Stimulated activated CD8-positive, alpha-beta memory T cell treated with anti-CD3 and anti-CD28 coated beads, Interleukin-12 subunit alpha, Interleukin-12 subunit beta, amount 100 ng/mL, for 24 hours (primary cell): ENCODE results near the gene CD37.
A peak's percentile ranks its signal among the peaks of the same experiment; 100 is the strongest.
"Not testable (repeated sequence)": the region's sequence is repeated elsewhere in the genome, so short reads cannot be mapped to it uniquely, and the experiment has no call there.

Source experiments
- DNase-seq: peaks from one replicate; pipeline ENCODE4 v3.0.0-alpha.2; 2020; ENCODE audit errors: extremely low read depth

CD37 gene

DNA sequence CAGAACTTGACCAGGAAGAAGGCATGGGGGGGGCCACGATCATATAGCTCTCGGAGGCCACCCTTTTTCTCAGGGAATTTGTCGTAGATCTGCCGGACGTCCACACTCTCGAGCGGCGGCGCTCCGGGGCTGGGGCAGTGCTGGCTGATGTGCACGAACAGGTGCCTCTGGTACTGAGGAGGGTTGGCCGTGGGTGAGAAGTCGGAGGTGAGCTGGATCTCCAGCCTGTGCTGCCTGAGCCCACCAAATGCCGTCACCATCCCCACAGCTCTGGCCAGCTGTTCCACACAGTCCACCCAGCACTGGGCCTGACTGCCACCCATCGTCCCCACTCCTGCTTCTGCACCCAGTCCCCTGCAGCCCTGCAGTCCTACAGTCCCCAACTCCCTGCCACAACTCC is 12.0 kb downstream of the CD37 start:
- no peak for DNase-seq

DNA sequence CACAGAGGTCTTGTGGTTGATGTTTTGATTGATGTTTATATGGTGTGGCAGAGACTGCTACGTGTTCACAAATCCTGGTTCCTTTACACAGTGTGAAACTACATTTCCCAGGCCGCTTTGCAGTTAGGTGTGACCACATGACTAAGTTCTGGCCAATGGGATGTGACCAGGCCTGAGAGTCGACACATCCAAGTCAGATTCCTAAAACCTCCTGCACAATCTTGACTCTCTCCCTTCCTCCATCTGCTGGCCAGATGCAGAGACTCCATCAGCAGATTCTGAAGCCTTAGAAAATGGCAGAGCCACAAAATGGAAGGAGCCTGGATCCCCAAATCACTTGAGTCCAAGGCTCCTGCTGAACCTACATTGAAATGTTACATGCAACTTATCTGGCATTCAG is 12.6 kb downstream of the CD37 start:
- DNase-seq = no peak

DNA sequence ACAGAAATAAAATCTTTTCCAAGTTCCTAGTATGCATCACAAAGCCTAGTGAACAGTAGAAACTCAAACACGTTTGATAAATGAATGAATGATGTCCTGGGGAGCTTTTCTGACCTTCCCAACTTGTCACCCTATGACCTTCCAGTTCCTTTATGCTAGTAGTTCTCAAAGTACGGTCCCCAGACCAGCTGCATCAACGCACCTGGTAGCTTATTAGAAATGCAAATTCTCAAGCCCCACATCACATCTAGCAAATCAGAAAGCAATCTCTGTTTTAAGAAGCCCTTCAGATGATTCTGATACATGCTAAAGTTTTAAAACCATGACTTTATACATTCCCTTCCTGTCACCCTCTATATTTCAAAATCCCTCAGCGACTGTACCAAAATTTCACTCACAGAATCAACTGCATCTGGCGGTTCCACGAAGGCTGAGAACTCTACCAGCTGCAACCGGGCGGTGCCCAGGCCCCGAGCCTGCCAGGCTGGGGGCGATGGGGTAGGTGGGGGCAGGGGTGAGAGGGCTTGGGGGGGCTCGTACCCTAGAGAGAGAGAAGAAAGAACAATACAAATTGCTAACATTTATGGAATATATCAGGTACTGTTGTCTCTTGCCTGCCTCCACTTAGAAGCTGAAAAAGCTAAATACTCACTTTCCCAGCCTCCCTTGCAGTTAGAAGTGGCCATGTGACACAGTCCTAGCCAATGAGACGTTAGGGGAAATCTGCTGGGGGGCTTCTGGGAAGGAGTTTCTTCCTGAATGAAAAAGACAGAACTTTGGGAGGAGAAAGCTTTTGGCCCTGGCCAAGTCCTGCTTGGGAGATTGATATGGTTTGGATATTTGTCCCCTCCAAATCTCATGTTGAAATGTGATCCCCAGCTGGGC is 13.3 kb downstream of the CD37 start:
- DNase-seq = no peak

DNA sequence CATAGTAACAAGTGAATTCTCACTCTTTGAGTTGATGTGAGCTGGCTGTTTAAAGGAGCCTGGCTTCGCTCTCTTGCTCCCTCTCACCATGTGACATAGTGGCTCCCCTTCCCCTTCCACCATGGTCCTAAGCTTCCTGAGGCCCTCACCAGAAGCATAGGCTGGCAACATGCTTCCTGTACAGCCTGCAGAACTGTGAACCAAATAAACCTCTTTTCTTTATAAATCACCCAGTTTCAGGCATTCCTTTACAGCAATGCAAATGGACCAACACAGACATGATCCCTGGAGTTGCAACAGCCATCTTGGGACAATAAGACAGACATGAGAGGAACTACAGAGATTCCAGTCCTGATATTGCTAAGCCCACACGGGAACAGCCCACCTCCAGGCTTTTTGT is 14.4 kb downstream of the CD37 start:
- no peak for DNase-seq

DNA sequence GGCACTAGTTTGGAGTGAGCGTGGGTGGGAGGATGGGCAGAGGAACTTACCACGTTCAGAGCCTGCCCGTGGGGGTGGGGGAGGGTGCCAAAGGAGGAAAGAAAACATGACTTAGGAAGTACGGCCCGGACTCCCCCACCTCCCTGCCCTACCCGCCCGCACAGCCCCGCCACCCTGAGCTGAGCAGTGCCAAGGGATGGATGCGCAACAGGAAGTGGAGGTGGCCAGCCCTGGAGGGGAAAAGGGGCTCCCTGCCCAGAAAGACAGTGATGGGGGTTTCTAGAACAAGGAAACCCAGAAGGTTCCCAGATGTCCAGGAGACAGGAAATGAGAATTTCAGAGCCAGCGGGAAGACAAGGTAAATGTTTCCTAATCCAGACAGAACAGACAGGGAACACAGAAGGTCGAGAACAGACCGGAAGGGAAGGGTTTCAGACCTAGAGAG is 20.7 kb downstream of the CD37 start:
- DNase-seq = no peak

DNA sequence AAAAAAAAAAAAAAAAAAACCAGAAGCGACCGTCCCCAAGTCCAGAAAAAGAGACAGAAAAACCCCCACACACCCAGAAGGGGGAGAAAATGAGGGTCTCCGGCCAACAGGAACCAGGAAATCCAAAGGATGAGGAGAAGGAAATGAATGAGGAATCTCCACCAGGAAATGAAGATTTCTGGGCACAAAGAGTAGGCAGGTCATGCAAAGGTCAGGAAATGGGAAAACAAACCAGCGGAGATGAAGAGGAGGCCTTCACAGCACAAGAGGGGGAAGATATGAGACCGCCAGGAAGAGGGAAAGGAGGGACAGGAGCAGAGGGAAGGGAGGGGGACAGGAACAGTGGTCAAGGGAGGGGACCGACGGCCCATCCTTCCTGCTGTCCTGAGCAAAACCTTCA is 21.2 kb downstream of the CD37 start:
- no peak for DNase-seq

DNA sequence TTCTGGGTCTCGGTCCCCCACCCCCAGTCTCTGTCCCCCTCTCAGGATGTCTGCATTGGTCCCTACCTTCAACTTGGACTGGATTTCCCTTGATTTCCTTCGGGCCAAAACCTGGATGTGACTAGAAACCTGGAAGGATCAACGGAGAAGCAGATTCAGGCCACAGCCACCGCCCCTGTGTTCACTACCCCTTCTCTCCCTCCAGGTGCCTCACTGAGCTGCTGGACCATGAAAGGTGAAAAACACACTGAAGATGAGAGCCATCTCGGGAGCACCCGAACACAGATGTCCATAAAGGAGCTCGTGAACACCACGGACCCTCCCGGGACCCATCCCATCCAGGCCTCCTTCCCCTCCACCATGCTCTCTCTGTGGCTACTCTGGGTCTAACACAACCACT is 22.0 kb downstream of the CD37 start:
- no peak for DNase-seq

DNA sequence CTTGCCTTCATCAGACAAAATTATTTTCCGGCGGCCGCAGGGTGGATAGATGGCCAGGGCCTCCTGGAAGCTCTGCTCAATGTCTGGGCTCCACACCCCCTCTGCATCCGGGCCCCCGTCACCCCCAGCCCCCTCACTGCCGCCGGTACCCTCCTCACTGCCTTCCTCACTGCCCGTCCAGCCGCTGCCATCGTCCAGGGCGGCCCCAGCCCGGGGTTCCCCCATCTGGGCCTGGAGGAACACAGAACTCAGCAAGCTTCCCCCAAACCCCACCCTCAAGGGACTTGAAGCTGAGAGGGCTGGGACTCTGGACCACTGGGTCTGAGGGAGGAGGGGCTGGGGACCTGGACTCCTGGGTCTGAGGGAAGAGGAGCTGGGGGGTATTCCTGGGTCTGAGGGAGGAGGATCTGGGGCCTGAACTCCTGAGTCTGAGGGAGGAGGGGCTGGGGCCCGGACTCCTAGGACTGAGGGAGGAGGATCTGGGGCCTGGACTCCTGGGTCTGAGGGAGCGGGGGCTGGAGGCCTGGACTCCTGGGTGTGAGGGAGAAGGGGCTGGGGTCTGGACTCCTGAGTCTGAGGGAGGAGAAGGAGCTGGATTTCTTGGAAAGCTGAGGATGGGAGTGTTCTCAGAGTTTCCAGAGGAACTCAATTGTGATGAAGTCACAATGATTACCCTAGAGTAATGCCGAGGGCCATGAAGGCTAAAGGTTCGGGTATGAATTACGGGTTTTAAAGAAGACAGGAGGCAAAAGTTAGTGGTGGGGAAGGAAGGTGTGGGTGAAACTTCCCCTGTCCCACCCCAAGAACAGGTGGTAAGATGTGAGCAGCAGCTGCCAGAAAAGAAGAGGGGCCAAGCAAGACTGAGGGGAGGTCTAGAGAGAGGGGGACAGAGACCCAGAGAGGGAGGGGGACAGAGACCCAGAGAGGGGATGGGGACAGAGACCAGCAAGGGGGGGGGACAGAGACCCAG is 24.9 kb downstream of the CD37 start:
- DNase-seq = no peak

DNA sequence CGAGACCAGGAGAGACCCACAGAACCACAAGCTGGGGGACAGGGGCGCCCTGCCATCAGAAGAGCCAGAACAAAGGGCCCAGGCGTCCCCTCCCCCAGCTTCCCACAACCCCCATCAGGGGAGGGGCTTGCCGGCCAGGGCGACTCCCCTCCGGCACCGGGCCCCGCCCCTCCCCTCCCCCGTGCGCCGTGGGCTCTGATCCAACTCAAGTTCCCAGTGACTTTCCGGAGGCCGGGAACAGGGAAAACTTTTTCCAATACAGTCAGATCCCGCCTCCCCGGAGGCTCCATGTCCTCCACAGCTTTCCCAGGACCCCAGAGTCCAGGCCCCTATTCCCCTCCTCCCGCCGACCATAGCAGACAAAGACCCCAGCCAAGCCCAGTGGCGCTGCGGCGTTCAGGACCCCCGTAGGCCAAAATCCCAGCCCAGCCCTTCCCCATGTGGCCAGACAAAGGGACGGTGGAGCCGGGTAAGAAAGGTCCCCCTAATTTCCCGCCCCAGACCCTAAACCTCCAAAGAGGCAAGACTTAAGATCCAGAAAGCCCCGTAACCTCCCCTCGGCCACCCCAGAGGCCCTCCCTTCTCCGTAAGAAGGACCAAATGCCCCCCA is 26.3 kb downstream of the CD37 start:
- no peak for DNase-seq

DNA sequence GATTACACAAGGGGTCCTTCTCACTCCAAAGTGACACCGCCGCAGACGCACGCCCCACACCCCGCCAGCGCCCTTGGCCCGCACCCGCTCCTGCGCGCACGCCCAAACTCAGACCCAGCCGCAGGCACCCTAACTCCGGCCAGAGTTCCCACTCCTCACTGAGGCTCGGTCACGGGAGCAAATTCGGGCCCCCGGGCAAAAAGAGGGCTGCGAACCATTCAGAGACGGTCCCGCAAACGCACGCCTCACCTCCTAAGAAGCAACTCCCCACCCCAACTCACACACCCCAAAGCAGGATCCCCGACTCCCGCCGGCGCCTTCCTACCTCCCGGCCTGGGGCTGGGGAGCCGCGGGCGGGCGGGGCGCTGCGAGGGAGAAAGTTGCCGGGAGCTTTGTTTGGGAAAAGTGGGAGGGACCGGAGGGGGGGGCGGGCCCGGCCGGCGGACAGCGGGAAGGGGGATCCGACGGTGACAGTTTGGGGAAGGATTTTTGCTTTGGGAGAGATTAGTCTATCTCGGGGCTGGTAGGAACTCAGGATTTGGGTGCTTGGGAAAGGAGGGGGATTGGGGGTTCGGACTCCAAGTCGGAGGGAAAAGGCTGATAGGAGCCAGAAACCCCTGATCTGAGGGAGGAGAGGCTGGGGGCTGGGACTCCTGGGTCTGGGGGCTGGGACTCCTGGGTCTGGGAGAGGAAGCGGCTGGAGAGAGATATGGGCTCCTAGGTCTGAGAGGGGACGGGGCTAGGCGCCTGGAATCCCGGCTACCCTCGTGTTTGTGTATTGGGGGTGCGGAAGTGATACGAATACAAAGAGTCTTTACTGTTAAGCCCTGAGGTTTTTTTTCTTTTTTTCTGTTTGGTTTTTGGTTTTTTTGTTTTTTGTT is 27.1 kb downstream of the CD37 start, which contains the start of gene TEAD2:
Gene TEAD2, minus strand, starts transcription at position 369 of the 881 bp plus-strand sequence. CDS start 2,341 bp downstream, outside the sequence.
- DNase-seq = no peak

DNA sequence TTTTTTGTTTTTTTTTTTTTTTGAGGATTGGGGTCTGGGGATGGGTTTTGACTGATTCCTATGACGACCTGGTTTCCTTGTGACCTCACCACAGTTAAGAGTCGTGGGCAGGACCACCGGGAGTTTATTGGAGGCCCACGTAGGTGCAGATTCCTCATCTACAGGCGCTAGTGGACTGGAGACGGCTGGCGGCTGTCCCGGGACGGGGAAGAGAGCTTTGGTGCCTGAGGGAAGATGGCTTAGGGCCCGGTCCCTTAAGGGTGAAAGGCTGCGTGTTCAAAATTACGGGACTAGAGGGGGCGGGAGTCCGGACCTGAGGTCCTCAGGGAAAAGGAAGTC is 27.7 kb downstream of the CD37 start:
- no peak for DNase-seq

DNA sequence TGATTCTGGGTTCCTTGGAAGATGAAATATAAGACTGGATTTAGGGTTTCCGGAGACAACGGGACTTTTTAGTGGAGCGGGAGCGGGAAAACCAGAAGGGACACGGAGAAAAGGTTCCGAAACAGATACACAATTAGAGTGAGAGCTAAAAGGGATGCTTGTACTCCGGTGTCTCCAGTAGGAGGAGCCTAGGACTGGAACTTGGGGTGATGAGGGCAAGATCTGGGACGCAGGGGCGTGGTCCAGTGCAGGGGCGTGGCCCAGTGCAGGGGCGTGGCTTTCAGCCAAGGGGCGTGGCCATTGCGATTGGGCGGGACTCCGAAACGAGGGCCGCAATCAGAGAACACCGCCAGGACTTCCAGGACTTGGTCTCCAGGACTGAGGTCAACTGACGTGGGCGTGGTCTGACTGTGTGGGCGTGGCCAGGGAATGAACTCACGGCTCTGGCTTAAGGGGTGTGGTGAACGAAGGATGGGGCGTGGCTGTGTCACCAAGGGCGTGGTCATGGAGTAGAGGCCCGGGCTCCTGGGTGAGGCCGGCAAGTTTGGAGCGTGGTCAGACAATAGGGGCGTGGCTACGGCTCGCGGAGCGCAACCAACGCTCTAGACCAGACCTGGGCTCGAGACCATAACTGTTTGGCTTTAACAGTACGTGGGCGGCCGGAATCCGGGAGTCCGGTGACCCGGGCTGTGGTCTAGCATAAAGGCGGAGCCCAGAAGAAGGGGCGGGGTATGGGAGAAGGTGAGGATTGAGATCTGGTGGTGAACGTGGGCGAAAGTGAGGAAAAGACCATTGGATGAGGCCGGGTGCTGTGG is 28.3 kb downstream of the CD37 start, which contains the start of gene DKKL1:
Gene DKKL1, plus strand, starts transcription at position 610 of the 815 bp plus-strand sequence. Its CDS starts 122 bp downstream, at position 732.
- DNase-seq = peak; percentile 19

DNA sequence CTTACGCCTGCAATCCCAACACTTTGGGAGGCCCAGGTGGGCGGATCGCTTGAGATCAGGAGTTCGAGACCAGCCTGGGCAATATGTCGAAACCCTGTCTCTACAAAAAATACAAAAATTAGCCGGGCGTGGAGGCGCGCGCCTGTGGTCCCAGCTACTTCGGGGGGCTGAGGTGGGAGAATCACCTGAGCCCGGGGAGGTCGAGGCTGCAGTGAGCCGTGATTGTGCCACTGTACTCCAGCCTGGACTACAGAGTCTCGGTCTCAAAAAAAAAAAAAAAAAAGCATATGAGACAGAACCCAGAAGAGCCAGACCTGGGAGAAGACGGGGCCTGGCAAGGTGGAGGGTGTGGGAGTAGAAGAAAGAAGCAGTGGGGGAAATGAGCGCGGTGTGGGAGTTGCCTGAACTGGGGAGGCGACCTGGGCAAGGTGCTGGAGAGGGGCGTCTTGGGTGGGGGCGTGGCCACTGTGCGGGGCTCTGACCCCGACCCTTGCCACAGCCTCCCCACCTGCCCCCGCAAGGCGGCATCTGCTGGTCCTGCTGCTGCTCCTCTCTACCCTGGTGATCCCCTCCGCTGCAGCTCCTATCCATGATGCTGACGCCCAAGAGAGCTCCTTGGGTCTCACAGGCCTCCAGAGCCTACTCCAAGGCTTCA is 29.0 kb downstream of the CD37 start:
- no peak for DNase-seq

DNA sequence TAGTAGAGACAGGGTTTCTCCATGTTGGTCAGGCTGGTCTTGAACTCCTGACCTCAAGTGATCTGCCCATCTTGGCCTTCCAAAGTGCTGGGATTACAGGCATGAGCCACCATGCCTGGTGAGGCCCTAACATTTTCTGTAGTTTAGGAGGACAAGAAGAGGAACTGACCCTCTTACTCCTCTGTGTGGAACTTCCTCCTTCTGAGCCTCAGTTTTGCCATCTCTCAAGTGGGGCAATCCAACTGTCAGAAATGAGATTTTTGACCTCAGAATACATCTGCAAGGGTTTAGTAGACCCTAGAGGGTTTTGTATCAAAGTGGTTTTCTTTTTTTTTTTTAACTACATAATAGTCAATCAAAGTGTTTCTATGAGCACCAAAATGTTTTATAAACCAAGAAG is 30.9 kb downstream of the CD37 start:
- no peak for DNase-seq

DNA sequence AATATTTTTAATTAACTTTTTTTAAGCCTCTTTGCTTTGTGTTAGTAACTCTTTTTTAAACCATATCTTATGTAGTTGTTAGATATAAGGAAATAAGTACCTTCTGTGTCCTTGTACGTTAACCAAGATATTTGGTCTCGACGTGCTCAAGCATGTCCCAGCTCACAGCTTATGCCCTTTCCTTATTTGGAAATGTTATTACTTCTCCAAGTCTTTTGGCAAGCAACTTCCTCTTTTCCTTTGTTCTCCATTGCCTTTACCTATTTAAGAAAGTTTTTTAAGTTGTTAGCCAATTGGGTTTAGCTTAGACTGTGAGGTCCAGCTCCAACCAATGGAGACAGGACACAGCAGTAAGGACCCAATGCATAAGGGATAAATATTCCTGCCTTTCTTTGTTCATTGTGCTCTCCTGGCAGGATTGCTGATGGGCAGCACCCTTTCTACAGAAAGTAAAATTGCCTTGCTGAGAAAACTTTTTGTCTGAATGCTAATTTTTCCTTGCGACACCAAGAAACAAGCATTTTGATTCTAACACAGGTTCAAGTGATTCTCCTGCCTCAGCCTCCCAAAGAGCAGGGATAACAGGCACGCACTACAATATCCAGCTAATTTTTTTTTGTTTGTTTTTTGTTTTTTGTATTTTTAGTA is 33.6 kb downstream of the CD37 start:
- no peak for DNase-seq

DNA sequence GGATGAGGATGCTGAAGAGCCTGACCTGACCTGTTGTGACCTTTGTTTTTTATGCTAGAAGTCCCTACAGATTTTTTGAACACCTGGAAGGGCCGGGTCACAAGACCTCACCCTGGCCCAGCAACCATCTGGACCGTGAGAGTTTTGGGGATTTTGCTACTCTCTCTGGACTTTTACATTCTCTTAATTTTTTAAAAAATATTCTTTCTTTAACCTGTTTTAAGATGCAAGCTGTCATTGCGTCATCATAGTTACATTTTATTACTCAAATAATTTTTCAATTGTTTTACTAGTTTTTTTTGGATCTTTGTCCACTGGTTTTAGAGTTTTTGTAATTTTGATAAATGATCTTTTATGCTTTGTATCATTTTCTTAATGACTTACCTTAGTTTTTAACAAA is 36.0 kb downstream of the CD37 start:
- DNase-seq = no peak

DNA sequence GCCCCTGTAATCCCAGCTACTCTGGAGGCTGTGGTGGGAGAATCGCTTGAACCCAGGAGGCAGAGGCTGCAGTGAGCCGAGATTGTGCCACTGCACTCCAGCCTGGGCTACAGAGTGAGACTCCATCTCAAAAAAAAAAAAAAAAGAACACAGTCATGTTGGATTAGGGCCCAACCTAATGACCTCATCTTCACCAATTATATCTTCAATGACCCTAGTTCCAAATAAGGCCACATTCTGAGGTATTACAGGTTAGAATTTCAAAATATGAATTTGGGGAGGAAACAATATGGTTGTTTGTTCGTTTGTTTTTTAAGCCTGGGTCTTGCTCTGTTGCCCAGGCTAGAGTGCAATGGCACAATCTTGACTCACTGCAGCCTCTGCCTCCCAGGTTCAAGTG is 38.0 kb downstream of the CD37 start:
- not testable (repeated sequence) for DNase-seq

DNA sequence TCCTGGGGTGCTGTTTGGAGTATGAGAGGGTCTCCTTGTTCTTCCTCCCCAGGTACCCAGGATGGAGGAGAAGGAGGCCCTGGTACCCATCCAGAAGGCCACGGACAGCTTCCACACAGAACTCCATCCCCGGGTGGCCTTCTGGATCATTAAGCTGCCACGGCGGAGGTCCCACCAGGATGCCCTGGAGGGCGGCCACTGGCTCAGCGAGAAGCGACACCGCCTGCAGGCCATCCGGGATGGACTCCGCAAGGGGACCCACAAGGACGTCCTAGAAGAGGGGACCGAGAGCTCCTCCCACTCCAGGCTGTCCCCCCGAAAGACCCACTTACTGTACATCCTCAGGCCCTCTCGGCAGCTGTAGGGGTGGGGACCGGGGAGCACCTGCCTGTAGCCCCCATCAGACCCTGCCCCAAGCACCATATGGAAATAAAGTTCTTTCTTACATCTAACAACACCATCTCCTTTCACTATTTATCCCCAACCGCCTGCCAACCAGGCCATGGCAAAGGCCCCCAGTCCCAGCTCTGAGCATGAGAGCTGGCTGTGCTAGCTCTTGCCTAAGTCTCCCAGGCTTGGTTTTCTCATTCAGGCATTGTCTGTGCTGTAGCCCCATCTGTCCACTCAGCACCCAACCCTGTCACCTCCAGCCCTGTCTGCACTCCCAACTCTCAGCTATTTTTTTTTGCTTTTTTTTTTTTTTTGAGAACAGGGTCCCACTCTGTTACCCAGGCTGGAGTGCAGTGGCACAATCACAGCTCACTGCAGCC is 39.6 kb downstream of the CD37 start:
- DNase-seq = no peak
